K562 treated with DMSO at 1 percent for 4 hours (cell line): Measurements from ENCODE around the gene IGFBP6. TPM values are rescaled to one million over a fixed set of nuclear protein-coding genes. Genes with fewer than 3 reads are reported as not detected.

Experiments
- total RNA-seq: library from RNA; unstranded; fragments of 300-600 nt; gene quantifications from 2 replicates; pipeline ENCODE4 v1.2.3, GENCODE V29; 2022; ENCODE audit not compliant: insufficient read depth

The IGFBP6 gene
- not detected in 2 replicates for total RNA-seq

GRCh38 chr12:53097564-53098353, at the start of gene IGFBP6:
TSS of gene IGFBP6 (plus strand) at chr12:53097667. CDS start at chr12:53097718, 51 bp downstream.

GRCh38 chr12:53049571-53050318, 47.7 kb upstream of the IGFBP6 start, which contains the start of gene TNS2:
TSS of gene TNS2 (plus strand) at chr12:53050065. CDS start at chr12:53050186, 121 bp downstream.

GRCh38 chr12:53079226-53080117, 18.0 kb upstream of the IGFBP6 start, which contains the start of gene SPRYD3:
TSS of gene SPRYD3 (minus strand) at chr12:53079390. CDS start at chr12:53079333, 57 bp downstream.

GRCh38 chr12:53102883-53103807, 5.7 kb downstream of the IGFBP6 start, which contains the start of gene SOAT2:
TSS of gene SOAT2 (plus strand) at chr12:53103486. CDS start at chr12:53103578, 92 bp downstream.

Other genes with a start within 250 kb of the IGFBP6 start
- not detected in 2 replicates for gene KRT78, start 248.7 kb upstream of the IGFBP6 start, total RNA-seq
- 491 and 520 TPM in 2 replicates for gene KRT8, start 192.6 kb upstream of the IGFBP6 start, total RNA-seq
- gene KRT18, start 148.5 kb upstream of the IGFBP6 start, total RNA-seq, result 335 and 369 TPM in 2 replicates
- 328 TPM in 2 replicates for gene EIF4B, start 91.2 kb upstream of the IGFBP6 start, total RNA-seq
- 1.4 and 1.5 TPM in 2 replicates for gene TNS2, start 47.6 kb upstream of the IGFBP6 start, total RNA-seq
- 9.6 and 12.4 TPM in 2 replicates for gene SPRYD3, start 18.3 kb upstream of the IGFBP6 start, total RNA-seq
- not detected in 2 replicates for gene SOAT2, start 5.8 kb downstream of the IGFBP6 start, total RNA-seq
- 8.9 and 13.9 TPM in 2 replicates for gene ZNF740, start 83.1 kb downstream of the IGFBP6 start, total RNA-seq
- gene CSAD, start 83.3 kb downstream of the IGFBP6 start, total RNA-seq, result 2.3 and 8.1 TPM in 2 replicates
- 1.5 and 2.8 TPM in 2 replicates for gene ITGB7, start 109.6 kb downstream of the IGFBP6 start, total RNA-seq
- 2.6 and 3.4 TPM in 2 replicates for gene RARG, start 134.5 kb downstream of the IGFBP6 start, total RNA-seq
- 29.5 and 30.5 TPM in 2 replicates for gene ESPL1, start 170.6 kb downstream of the IGFBP6 start, total RNA-seq
- 635 and 661 TPM in 2 replicates for gene PFDN5, start 197.9 kb downstream of the IGFBP6 start, total RNA-seq
- gene MYG1, start 202.0 kb downstream of the IGFBP6 start, total RNA-seq, result 13.3 and 24.0 TPM in 2 replicates
- gene AAAS, start 223.9 kb downstream of the IGFBP6 start, total RNA-seq, result 64.3 and 78.2 TPM in 2 replicates
- not detected in 2 replicates for gene SP7, start 238.7 kb downstream of the IGFBP6 start, total RNA-seq